Parathyroid adenoma (tissue), 2 donors: ENCODE measurements around the gene CRAMP1.

Experiments
- H2AFZ ChIP-seq: fragments of 300-600 bp; sonication (generic); one replicate; pipeline ENCODE4 v1.7.0; 2017; ENCODE audit warnings: antibody characterized with exemption, mild to moderate bottlenecking
- H3K27ac ChIP-seq: fragments of 300-600 bp; sonication (generic); one replicate; pipeline ENCODE4 v1.7.0; 2017
- H3K27me3 ChIP-seq: fragments of 300-600 bp; sonication (generic); one replicate; pipeline ENCODE4 v1.7.0; 2017; ENCODE audit warnings: low read length; ENCODE audit not compliant: control insufficient read depth, insufficient read depth
- H3K36me3 ChIP-seq: fragments of 300-600 bp; sonication (generic); one replicate; pipeline ENCODE4 v1.7.0; 2017; ENCODE audit warnings: low read length; ENCODE audit not compliant: control insufficient read depth, insufficient read depth
- H3K4me1 ChIP-seq: fragments of 300-600 bp; sonication (generic); one replicate; pipeline ENCODE4 v1.7.0; 2017; ENCODE audit warnings: control low read depth
- H3K4me2 ChIP-seq: fragments of 300-600 bp; sonication (generic); one replicate; pipeline ENCODE4 v1.7.0; 2017; ENCODE audit warnings: low read length
- H3K4me3 ChIP-seq: fragments of 300-600 bp; sonication (generic); one replicate; pipeline ENCODE4 v1.7.0; 2017; ENCODE audit warnings: low read depth, low read length
- H3K79me2 ChIP-seq: fragments of 300-600 bp; sonication (generic); one replicate; pipeline ENCODE4 v1.7.0; 2017; ENCODE audit warnings: control low read depth
- H3K9ac ChIP-seq: fragments of 300-600 bp; sonication (generic); one replicate; pipeline ENCODE4 v1.7.0; 2017; ENCODE audit warnings: mild to moderate bottlenecking
- H3K9me3 ChIP-seq: fragments of 300-600 bp; sonication (generic); one replicate; pipeline ENCODE4 v1.7.0; 2017; ENCODE audit warnings: low read length; ENCODE audit not compliant: control insufficient read depth
- CTCF ChIP-seq: fragments of 300-600 bp; sonication (generic); IDR thresholded peaks from one replicate; pipeline ENCODE4 v1.7.0; 2017; ENCODE audit warnings: antibody characterized with exemption, mild to moderate bottlenecking
- donor health status: primary hyperparathyroidism.

CRAMP1 gene

GRCh38 chr16:1612320-1613111, at the start of gene CRAMP1:
TSS of gene CRAMP1 (plus strand) at chr16:1612360. CDS start at chr16:1614640, 2,280 bp downstream.
- TF ChIP-seq CTCF: no peak
- peaks cover 21% of the 10 kb centered on the region for H3K79me2 ChIP-seq
- H3K36me3 ChIP-seq: no peaks in the 10 kb centered on the region
- peak within 1 kb of the TSS; percentile 77 for H3K27ac ChIP-seq
- no peak within 1 kb of the TSS for H3K9ac ChIP-seq
- peak within 1 kb of the TSS; percentile 83 for H3K4me3 ChIP-seq
- peak within 1 kb of the TSS; percentile 94 for H2AFZ ChIP-seq
- H3K4me2 ChIP-seq: peak within 1 kb of the TSS; percentile 98
- H3K4me1 ChIP-seq: peaks cover 15% of the 10 kb centered on the region
- no peaks in the 10 kb centered on the region for H3K9me3 ChIP-seq
- H3K27me3 ChIP-seq: no peaks in the 10 kb centered on the region

- H3K4me3 ChIP-seq: no peak overlapping the region
- H3K4me1 ChIP-seq: no peaks in the 10 kb centered on the region
- H3K79me2 ChIP-seq: no peaks in the 10 kb centered on the region
- no peak overlapping the region for H3K9ac ChIP-seq
- H3K27ac ChIP-seq: no peak overlapping the region
- H3K27me3 ChIP-seq: no peaks in the 10 kb centered on the region
- H3K36me3 ChIP-seq: no peaks in the 10 kb centered on the region
- H3K4me2 ChIP-seq: no peak overlapping the region
- H2AFZ ChIP-seq: no peak overlapping the region
- no peaks in the 10 kb centered on the region for H3K9me3 ChIP-seq
- TF ChIP-seq CTCF: no peak
These were observed 48.4 kb upstream of the CRAMP1 start for GRCh38 chr16:1563786-1564185.

- no peak for TF ChIP-seq CTCF
- H3K9me3 ChIP-seq: no peaks in the 10 kb centered on the region
- no peak overlapping the region for H2AFZ ChIP-seq
- no peak overlapping the region for H3K4me2 ChIP-seq
- no peak overlapping the region for H3K27ac ChIP-seq
- no peak overlapping the region for H3K4me3 ChIP-seq
- H3K79me2 ChIP-seq: no peaks in the 10 kb centered on the region
- H3K27me3 ChIP-seq: no peaks in the 10 kb centered on the region
- no peaks in the 10 kb centered on the region for H3K4me1 ChIP-seq
- no peaks in the 10 kb centered on the region for H3K36me3 ChIP-seq
- H3K9ac ChIP-seq: no peak overlapping the region
These were observed 47.8 kb upstream of the CRAMP1 start for GRCh38 chr16:1564325-1564724.

GRCh38 chr16:1565083-1565805, 46.9 kb upstream of the CRAMP1 start:
- H3K4me3 ChIP-seq: no peak overlapping the region
- no peaks in the 10 kb centered on the region for H3K9me3 ChIP-seq
- no peak for TF ChIP-seq CTCF
- no peak overlapping the region for H2AFZ ChIP-seq
- H3K9ac ChIP-seq: no peak overlapping the region
- no peak overlapping the region for H3K4me2 ChIP-seq
- no peaks in the 10 kb centered on the region for H3K27me3 ChIP-seq
- H3K79me2 ChIP-seq: no peaks in the 10 kb centered on the region
- no peaks in the 10 kb centered on the region for H3K36me3 ChIP-seq
- no peaks in the 10 kb centered on the region for H3K4me1 ChIP-seq
- no peak overlapping the region for H3K27ac ChIP-seq
